GM23248 (cell line): ENCODE data around the gene DBX2.

Source experiments
- EZH2 ChIP-seq: fragments of 200-600 bp; sonication (generic); IDR thresholded peaks from 2 replicates; pipeline ENCODE4 v1.6.1; 2018; ENCODE audit warnings: antibody characterized with exemption, mild to moderate bottlenecking; ENCODE audit not compliant: insufficient read depth, poor library complexity, severe bottlenecking
- EZH2phosphoT487 ChIP-seq: fragments of 200-600 bp; sonication (generic); IDR thresholded peaks from 2 replicates; pipeline ENCODE4 v1.6.1; 2018; ENCODE audit warnings: antibody characterized with exemption, moderate library complexity, mild to moderate bottlenecking, low read depth; ENCODE audit not compliant: insufficient read depth

GRCh38 chr12:45049912-45050750 lies 768 bp downstream of the DBX2 start:
- no peak for TF ChIP-seq EZH2phosphoT487
- TF ChIP-seq EZH2 = no peak
